Chondrocyte (in vitro differentiated cells): ENCODE results near the gene PDPK1. TPM values are rescaled to one million over a fixed set of nuclear protein-coding genes. Genes with fewer than 3 reads are reported as not detected.
"Not testable (repeated sequence)": the region's sequence is repeated elsewhere in the genome, so short reads cannot be mapped to it uniquely, and the experiment has no call there.

ENCODE experiments used
- DNase-seq: peaks from one replicate; pipeline ENCODE4 v3.0.0; 2021; ENCODE audit warnings: mixed read lengths, low spot score
- H3K27ac Mint-ChIP-seq: one replicate; pipeline ENCODE4 v1.8.0; 2021; ENCODE audit warnings: mild to moderate bottlenecking, moderate library complexity, mixed read lengths; ENCODE audit not compliant: unreplicated experiment
- H3K27me3 Mint-ChIP-seq: 2 replicates; pipeline ENCODE4 v1.8.0; 2021; ENCODE audit warnings: low read depth, mixed read lengths
- H3K36me3 Mint-ChIP-seq: 2 replicates; pipeline ENCODE4 v1.8.0; 2021; ENCODE audit warnings: low read depth, mixed read lengths
- H3K4me1 Mint-ChIP-seq: 2 replicates; pipeline ENCODE4 v1.8.0; 2021; ENCODE audit warnings: low read depth, mild to moderate bottlenecking, mixed read lengths
- H3K4me3 Mint-ChIP-seq: one replicate; pipeline ENCODE4 v1.8.0; 2021; ENCODE audit warnings: mild to moderate bottlenecking, moderate library complexity, mixed read lengths; ENCODE audit not compliant: unreplicated experiment
- H3K9me3 Mint-ChIP-seq: 2 replicates; pipeline ENCODE4 v1.8.0; 2021; ENCODE audit warnings: low read depth, mixed read lengths
- CTCF ChIP-seq: fragments of 200-600 bp; sonication (generic); IDR thresholded peaks from 2 replicates; pipeline ENCODE4 v1.5.0; 2021; ENCODE audit warnings: antibody characterized with exemption, mild to moderate bottlenecking, moderate library complexity
- total RNA-seq: library from RNA; stranded (reverse); gene quantifications from 3 replicates; pipeline ENCODE4 v1.2.1, GENCODE V29; 2021

Gene PDPK1
- total RNA-seq, 1 donor from 2014 or later = 39.6 TPM

GRCh38 chr16:2530629-2531318 is 7.0 kb upstream of the PDPK1 start:
- no peaks in the 10 kb centered on the region for H3K9me3 Mint-ChIP-seq
- peaks cover 18% of the 10 kb centered on the region for H3K4me1 Mint-ChIP-seq
- H3K27me3 Mint-ChIP-seq = no peaks in the 10 kb centered on the region
- TF ChIP-seq CTCF = no peak
- H3K4me3 Mint-ChIP-seq = peak overlapping the region; percentile 91
- H3K36me3 Mint-ChIP-seq = no peaks in the 10 kb centered on the region
- no peak for DNase-seq
- H3K27ac Mint-ChIP-seq = peak overlapping the region; percentile 92

- Mint-ChIP-seq H3K4me1 (peaks cover 19% of the 10 kb centered on the region), H3K4me3 (peak within 1 kb of the TSS; percentile 91), H3K9me3 (no peaks in the 10 kb centered on the region), H3K27me3 (no peaks in the 10 kb centered on the region), H3K36me3 (no peaks in the 10 kb centered on the region), H3K27ac (peak within 1 kb of the TSS; percentile 97)
- no peak for DNase-seq
- no peak for TF ChIP-seq CTCF
Measured at GRCh38 chr16:2531371-2531695, 6.5 kb upstream of the PDPK1 start, which contains the start of gene CEMP1. TSS of gene CEMP1 (minus strand) at chr16:2531408. CDS start at chr16:2531073, 335 bp downstream.

- peak; percentile 99 for DNase-seq
- TF ChIP-seq CTCF = no peak
- H3K27ac Mint-ChIP-seq = peak overlapping the region; percentile 97
- H3K9me3 Mint-ChIP-seq = no peaks in the 10 kb centered on the region
- no peaks in the 10 kb centered on the region for H3K27me3 Mint-ChIP-seq
- peak overlapping the region; percentile 91 for H3K4me3 Mint-ChIP-seq
- H3K36me3 Mint-ChIP-seq = no peaks in the 10 kb centered on the region
- H3K4me1 Mint-ChIP-seq = peaks cover 24% of the 10 kb centered on the region
Measured at GRCh38 chr16:2531696-2532493, 5.9 kb upstream of the PDPK1 start.

GRCh38 chr16:2532494-2533141 is 5.2 kb upstream of the PDPK1 start:
- no peak for TF ChIP-seq CTCF

GRCh38 chr16:2533142-2533755 is 4.6 kb upstream of the PDPK1 start:
- H3K4me1 Mint-ChIP-seq = peaks cover 28% of the 10 kb centered on the region
- peak overlapping the region; percentile 97 for H3K27ac Mint-ChIP-seq
- not testable (repeated sequence) for H3K9me3 Mint-ChIP-seq, DNase-seq, H3K36me3 Mint-ChIP-seq, H3K27me3 Mint-ChIP-seq
- peak overlapping the region; percentile 91 for H3K4me3 Mint-ChIP-seq

More at GRCh38 chr16:2532494-2533141, 5.2 kb upstream of the PDPK1 start:
- H3K4me1 Mint-ChIP-seq = peaks cover 28% of the 10 kb centered on the region
- peak overlapping the region; percentile 97 for H3K27ac Mint-ChIP-seq
- no peaks in the 10 kb centered on the region for H3K9me3 Mint-ChIP-seq
- H3K27me3 Mint-ChIP-seq = no peaks in the 10 kb centered on the region
- H3K36me3 Mint-ChIP-seq = no peaks in the 10 kb centered on the region
- H3K4me3 Mint-ChIP-seq = peak overlapping the region; percentile 91
- DNase-seq = no peak
